NT2/D1 (cell line): Measurements from ENCODE around the gene PRTG.

Experiments used
- YY1 ChIP-seq: IDR thresholded peaks from 2 replicates; pipeline ENCODE4 v1.6.1; 2011; ENCODE audit not compliant: insufficient read length, insufficient read depth
- ZNF274 ChIP-seq: IDR thresholded peaks from 2 replicates; pipeline ENCODE4 v1.6.1; 2011; ENCODE audit warnings: mild to moderate bottlenecking, low read depth, low read length

GRCh38 chr15:55627730-55628368, 115.1 kb downstream of the PRTG start:
- TF ChIP-seq ZNF274 (no peak), YY1 (no peak)
